Measurements from ENCODE around the gene GDI1.

DNA sequence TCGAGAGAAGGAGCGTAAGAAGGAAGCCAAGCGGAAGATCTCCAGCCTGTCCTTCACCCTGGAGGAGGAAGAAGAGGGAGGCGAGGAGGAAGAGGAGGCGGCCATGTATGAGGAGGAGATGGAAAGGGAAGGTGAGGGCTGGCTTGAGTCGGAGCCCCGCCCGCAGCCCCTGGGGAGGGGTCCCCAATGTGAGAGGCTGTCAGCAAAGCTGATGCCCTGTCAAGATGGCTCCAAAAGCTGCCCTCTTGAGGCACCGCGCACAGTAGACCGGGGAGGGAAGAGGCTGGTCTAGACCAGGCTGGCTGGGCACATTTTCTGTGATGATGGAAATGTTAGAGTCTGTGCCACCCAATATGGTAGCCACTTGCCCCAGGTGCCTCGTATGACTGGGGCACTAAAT, 9.5 kb downstream of the GDI1 start:
- TF ChIP-seq, protein P1, sequence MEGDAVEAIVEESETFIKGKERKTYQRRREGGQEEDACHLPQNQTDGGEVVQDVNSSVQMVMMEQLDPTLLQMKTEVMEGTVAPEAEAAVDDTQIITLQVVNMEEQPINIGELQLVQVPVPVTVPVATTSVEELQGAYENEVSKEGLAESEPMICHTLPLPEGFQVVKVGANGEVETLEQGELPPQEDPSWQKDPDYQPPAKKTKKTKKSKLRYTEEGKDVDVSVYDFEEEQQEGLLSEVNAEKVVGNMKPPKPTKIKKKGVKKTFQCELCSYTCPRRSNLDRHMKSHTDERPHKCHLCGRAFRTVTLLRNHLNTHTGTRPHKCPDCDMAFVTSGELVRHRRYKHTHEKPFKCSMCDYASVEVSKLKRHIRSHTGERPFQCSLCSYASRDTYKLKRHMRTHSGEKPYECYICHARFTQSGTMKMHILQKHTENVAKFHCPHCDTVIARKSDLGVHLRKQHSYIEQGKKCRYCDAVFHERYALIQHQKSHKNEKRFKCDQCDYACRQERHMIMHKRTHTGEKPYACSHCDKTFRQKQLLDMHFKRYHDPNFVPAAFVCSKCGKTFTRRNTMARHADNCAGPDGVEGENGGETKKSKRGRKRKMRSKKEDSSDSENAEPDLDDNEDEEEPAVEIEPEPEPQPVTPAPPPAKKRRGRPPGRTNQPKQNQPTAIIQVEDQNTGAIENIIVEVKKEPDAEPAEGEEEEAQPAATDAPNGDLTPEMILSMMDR (IDR thresholded peaks at IDR 0.05; ENCODE audit: insufficient read depth, low read depth, low read length) = no peak
- no peak for TF ChIP-seq EZH2 (IDR thresholded peaks at IDR 0.05; ENCODE audit: insufficient read depth, low read length)

All from astrocyte (in vitro differentiated cells and primary cell).